SK-N-SH (cell line): ENCODE measurements around the gene EPB41L2. TPM values are rescaled to one million over a fixed set of nuclear protein-coding genes. Genes with fewer than 3 reads are reported as not detected.

ENCODE experiments used
- CTCF ChIA-PET: fragments of 300-600, 350-600 bp; formaldehyde crosslinking; extraction: SDS; loops from one replicate; lab custom pipeline; 2021; lab: Yijun Ruan, JAX
- POLR2A ChIA-PET: fragments of 350-600 bp; sonication (Branson Sonifier 250); formaldehyde crosslinking; extraction: SDS; loops from one replicate; lab custom pipeline; 2020; ENCODE audit warnings: antibody characterized with exemption, inconsistent platforms; lab: Yijun Ruan, JAX
- DNase-seq: peaks from one replicate; pipeline ENCODE4 v3.0.0; 2012
- H2AFZ ChIP-seq: fragments of 200-600 bp; sonication (generic); 2 replicates; pipeline ENCODE4 v1.8.1; 2016; ENCODE audit warnings: antibody characterized with exemption, mild to moderate bottlenecking, low read depth
- H3F3A ChIP-seq: fragments of 200-600 bp; sonication (generic); replicated peaks from 2 replicates; pipeline ENCODE3; 2016; ENCODE audit warnings: antibody characterized with exemption, mild to moderate bottlenecking; ENCODE audit not compliant: insufficient read depth
- H3K27ac ChIP-seq, 2 experiments: fragments of 200-500 bp in 1 of 2; fragments of 200-600 bp in 1 of 2; sonication (Bioruptor generic) in 1 of 2; sonication (generic), shearing (Covaris generic) in 1 of 2; 2 replicates each; pipeline versions ENCODE4 v1.5.1 to v1.6.1; 2014 to 2016; ENCODE audit warnings: low read depth in 2 of 2, inconsistent platforms in 1 of 2, low read length in 1 of 2, mild to moderate bottlenecking in 1 of 2, mixed read lengths in 1 of 2
- H3K27me3 ChIP-seq: fragments of 200-600 bp; sonication (generic), shearing (Covaris generic); 2 replicates; pipeline ENCODE4 v1.6.1; 2016; ENCODE audit warnings: mixed run types; ENCODE audit not compliant: insufficient read depth
- H3K36me3 ChIP-seq, 2 experiments: fragments of 200-500 bp in 1 of 2; fragments of 200-600 bp in 1 of 2; sonication (Bioruptor generic) in 1 of 2; sonication (generic) in 1 of 2; replicated peaks in 1 of 2; 2 replicates each; pipeline versions ENCODE3 to v1.5.1; 2014 to 2016; ENCODE audit warnings: low read length in 1 of 2, mild to moderate bottlenecking in 1 of 2; ENCODE audit not compliant: insufficient read depth in 2 of 2, control insufficient read depth in 1 of 2
- H3K4me1 ChIP-seq, 2 experiments: fragments of 200-500 bp in 1 of 2; fragments of 200-600 bp in 1 of 2; sonication (Bioruptor generic) in 1 of 2; sonication (generic), shearing (Covaris generic) in 1 of 2; 2 replicates each; pipeline versions ENCODE4 v1.5.1 to v1.6.1; 2014 to 2016; ENCODE audit warnings: low read depth in 1 of 2, low read length in 1 of 2, mixed run types in 1 of 2; ENCODE audit not compliant: insufficient read depth in 2 of 2, control insufficient read depth in 1 of 2
- H3K4me2 ChIP-seq: fragments of 200-600 bp; sonication (generic), shearing (Covaris generic); 2 replicates; pipeline ENCODE4 v1.6.1; 2017; ENCODE audit warnings: mixed run types
- H3K4me3 ChIP-seq, 2 experiments: fragments of 200-500 bp in 1 of 2; fragments of 200-600 bp in 1 of 2; sonication (Bioruptor generic) in 1 of 2; sonication (generic), shearing (Covaris generic) in 1 of 2; 2 replicates each; pipeline versions ENCODE4 v1.5.1 to v1.8.1; 2014 to 2016; ENCODE audit warnings: low read depth in 2 of 2, inconsistent platforms in 1 of 2, low read length in 1 of 2, mild to moderate bottlenecking in 1 of 2, mixed read lengths in 1 of 2, moderate library complexity in 1 of 2
- H3K79me2 ChIP-seq: fragments of 200-600 bp; sonication (generic); 2 replicates; pipeline ENCODE4 v1.8.1; 2017; ENCODE audit warnings: mild to moderate bottlenecking; ENCODE audit not compliant: insufficient read depth
- H3K9ac ChIP-seq: fragments of 200-600 bp; sonication (generic); 2 replicates; pipeline ENCODE4 v1.6.1; 2017; ENCODE audit warnings: mixed run types
- H3K9me2 ChIP-seq: fragments of 200-600 bp; sonication (generic); 2 replicates; pipeline ENCODE4 v1.6.1; 2017; ENCODE audit warnings: mixed run types
- H3K9me3 ChIP-seq: fragments of 200-600 bp; sonication (generic); 2 replicates; pipeline ENCODE4 v1.6.1; 2017; ENCODE audit warnings: mixed run types, mild to moderate bottlenecking, moderate library complexity
- H4K20me1 ChIP-seq: fragments of 200-600 bp; sonication (generic); 2 replicates; pipeline ENCODE4 v1.6.1; 2017; ENCODE audit warnings: mild to moderate bottlenecking, mixed run types; ENCODE audit not compliant: insufficient read depth
- CHD2 ChIP-seq: fragments of 150-350 bp; IDR thresholded peaks from 2 replicates; pipeline ENCODE4 v1.6.1; 2018; ENCODE audit warnings: low read length; ENCODE audit not compliant: partially characterized antibody
- GABPA ChIP-seq: IDR thresholded peaks from 2 replicates; pipeline ENCODE4 v1.4.0; 2012; ENCODE audit warnings: low read depth, mild to moderate bottlenecking
- JUND ChIP-seq: IDR thresholded peaks from 2 replicates; pipeline ENCODE4 v1.4.0; 2012
- MEF2A ChIP-seq: IDR thresholded peaks from 2 replicates; pipeline ENCODE4 v1.4.0; 2012; ENCODE audit warnings: low read depth, borderline replicate concordance
- NFIC ChIP-seq: IDR thresholded peaks from 2 replicates; pipeline ENCODE4 v1.4.0; 2012; ENCODE audit warnings: borderline replicate concordance
- RFX5 ChIP-seq: IDR thresholded peaks from 2 replicates; pipeline ENCODE4 v1.6.1; 2012; ENCODE audit warnings: mild to moderate bottlenecking, improper control_type of control experiment, low read length
- SIN3A ChIP-seq: IDR thresholded peaks from 2 replicates; pipeline ENCODE4 v1.6.1; 2012; ENCODE audit warnings: low read depth, mild to moderate bottlenecking, low read length, moderate library complexity, borderline replicate concordance
- SMC3 ChIP-seq: IDR thresholded peaks from 2 replicates; pipeline ENCODE4 v1.6.1; 2012; ENCODE audit warnings: low read depth, low read length, improper control_type of control experiment
- TAF1 ChIP-seq: IDR thresholded peaks from 2 replicates; pipeline ENCODE4 v1.6.1; 2012; ENCODE audit warnings: low read depth, mild to moderate bottlenecking, low read length, moderate library complexity, borderline replicate concordance
- WGBS: methylation state at CpG from one replicate; pipeline ENCODE4 v1.1.6; 2017; ENCODE audit warnings: low lambda C conversion rate; 5-methylcytosine and 5-hydroxymethylcytosine counted together
- polyA plus RNA-seq, 3 experiments: library from polyadenylated mRNA; depleted of rRNA; stranded (reverse); fragments of >200 nt; gene quantifications; 2 replicates each; pipeline ENCODE4 v1.2.3, GENCODE V29; 2012
- TF ChIP-seq, protein P1 (sequence below): IDR thresholded peaks from 2 replicates; pipeline ENCODE4 v1.6.1; 2012; ENCODE audit warnings: mild to moderate bottlenecking, low read depth, low read length, moderate library complexity
- TF ChIP-seq, protein P2 (sequence below): IDR thresholded peaks from 2 replicates; pipeline ENCODE4; 2012
- TF ChIP-seq, protein P3 (sequence below): IDR thresholded peaks from 2 replicates; pipeline ENCODE4 v1.4.0; 2012; ENCODE audit warnings: low read depth

EPB41L2 gene
- polyA plus RNA-seq, 1 of the 3 experiments (the other 2 are of a cell fraction): 1.4 TPM

DNA sequence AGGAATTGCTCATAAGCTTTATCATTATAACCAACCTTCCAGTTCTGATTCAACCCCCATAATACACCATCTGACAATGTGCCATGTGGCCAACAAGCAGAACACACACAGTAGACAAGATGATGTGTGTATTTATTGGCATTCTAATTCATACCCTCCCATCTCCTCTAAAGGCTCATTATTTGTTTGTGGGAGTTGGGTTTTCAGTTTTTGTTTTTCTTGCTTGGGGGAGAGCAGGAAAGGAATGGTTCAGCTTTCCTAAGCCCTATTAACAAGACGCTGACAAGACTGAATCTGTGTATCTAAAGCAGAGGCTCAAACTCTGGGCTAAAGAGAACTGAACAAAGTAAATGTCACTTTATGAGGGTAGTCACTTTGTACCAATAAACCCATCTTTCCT lies 36.8 kb downstream of the EPB41L2 start:
- Histone ChIP-seq H3K27me3 (no peaks in the 10 kb centered on the region; the same call in 1 of the 2 replicates), H4K20me1 (no peaks in the 10 kb centered on the region), H3K9ac (no peak overlapping the region), H3K9me2 (no peaks in the 10 kb centered on the region), H3K4me3 (no peak overlapping the region), H3K27ac (no peak overlapping the region), H3K4me2 (no peak overlapping the region), H3F3A (no peaks in the 10 kb centered on the region), H3K79me2 (no peaks in the 10 kb centered on the region), H2AFZ (no peak overlapping the region), H3K36me3 (no peaks in the 10 kb centered on the region)
- ChIA-PET POLR2A (no interaction called here), CTCF (no interaction called here)
- WGBS: 18% methylated on average over 1 of the region's 1 CpG
- no peak for DNase-seq
- TF ChIP-seq TAF1 (no peak), SIN3A (no peak), GABPA (no peak), NFIC (no peak), CHD2 (no peak), JUND (no peak), MEF2A (no peak)
- TF ChIP-seq, protein P1, sequence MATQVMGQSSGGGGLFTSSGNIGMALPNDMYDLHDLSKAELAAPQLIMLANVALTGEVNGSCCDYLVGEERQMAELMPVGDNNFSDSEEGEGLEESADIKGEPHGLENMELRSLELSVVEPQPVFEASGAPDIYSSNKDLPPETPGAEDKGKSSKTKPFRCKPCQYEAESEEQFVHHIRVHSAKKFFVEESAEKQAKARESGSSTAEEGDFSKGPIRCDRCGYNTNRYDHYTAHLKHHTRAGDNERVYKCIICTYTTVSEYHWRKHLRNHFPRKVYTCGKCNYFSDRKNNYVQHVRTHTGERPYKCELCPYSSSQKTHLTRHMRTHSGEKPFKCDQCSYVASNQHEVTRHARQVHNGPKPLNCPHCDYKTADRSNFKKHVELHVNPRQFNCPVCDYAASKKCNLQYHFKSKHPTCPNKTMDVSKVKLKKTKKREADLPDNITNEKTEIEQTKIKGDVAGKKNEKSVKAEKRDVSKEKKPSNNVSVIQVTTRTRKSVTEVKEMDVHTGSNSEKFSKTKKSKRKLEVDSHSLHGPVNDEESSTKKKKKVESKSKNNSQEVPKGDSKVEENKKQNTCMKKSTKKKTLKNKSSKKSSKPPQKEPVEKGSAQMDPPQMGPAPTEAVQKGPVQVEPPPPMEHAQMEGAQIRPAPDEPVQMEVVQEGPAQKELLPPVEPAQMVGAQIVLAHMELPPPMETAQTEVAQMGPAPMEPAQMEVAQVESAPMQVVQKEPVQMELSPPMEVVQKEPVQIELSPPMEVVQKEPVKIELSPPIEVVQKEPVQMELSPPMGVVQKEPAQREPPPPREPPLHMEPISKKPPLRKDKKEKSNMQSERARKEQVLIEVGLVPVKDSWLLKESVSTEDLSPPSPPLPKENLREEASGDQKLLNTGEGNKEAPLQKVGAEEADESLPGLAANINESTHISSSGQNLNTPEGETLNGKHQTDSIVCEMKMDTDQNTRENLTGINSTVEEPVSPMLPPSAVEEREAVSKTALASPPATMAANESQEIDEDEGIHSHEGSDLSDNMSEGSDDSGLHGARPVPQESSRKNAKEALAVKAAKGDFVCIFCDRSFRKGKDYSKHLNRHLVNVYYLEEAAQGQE: no peak
- TF ChIP-seq, protein P2, sequence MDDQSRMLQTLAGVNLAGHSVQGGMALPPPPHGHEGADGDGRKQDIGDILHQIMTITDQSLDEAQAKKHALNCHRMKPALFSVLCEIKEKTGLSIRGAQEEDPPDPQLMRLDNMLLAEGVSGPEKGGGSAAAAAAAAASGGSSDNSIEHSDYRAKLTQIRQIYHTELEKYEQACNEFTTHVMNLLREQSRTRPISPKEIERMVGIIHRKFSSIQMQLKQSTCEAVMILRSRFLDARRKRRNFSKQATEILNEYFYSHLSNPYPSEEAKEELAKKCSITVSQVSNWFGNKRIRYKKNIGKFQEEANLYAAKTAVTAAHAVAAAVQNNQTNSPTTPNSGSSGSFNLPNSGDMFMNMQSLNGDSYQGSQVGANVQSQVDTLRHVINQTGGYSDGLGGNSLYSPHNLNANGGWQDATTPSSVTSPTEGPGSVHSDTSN: no peak
- TF ChIP-seq, protein P3, sequence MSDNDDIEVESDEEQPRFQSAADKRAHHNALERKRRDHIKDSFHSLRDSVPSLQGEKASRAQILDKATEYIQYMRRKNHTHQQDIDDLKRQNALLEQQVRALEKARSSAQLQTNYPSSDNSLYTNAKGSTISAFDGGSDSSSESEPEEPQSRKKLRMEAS: no peak
- TF ChIP-seq, all 33 proteins: peak for 0
- H3K9me3 ChIP-seq: no peaks in the 10 kb centered on the region
- peaks cover 0 to 8% of the 10 kb centered on the region in 2 experiments; a peak in 1 of 4 replicates for H3K4me1 ChIP-seq

DNA sequence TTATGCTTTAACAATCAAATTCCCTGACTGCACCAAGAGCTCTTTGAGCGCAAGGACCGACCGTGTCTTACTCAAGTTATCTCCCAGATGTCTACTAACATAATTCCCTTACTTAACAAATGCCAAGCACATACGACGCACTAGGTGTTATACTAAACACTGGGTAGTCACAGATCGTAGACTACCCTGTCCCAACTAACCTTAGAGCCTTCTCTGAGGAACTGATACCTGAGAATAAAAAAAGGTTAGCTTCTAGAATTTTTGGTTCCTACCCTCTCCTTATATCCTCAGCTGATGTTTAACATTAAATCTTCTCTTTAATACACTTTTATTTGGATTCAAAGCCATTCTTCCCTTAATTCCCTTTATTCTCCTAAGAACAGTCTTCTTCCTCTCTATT lies 38.5 kb downstream of the EPB41L2 start:
- H3K4me2 ChIP-seq: no peak overlapping the region
- no peak overlapping the region for H2AFZ ChIP-seq
- TF ChIP-seq RFX5 (no peak), SMC3 (no peak)
- H4K20me1 ChIP-seq: no peaks in the 10 kb centered on the region
- no peaks in the 10 kb centered on the region for H3K36me3 ChIP-seq
- no peak overlapping the region for H3K4me3 ChIP-seq
- H3K9ac ChIP-seq: no peak overlapping the region
- H3K27ac ChIP-seq: no peak overlapping the region
- H3K79me2 ChIP-seq: no peaks in the 10 kb centered on the region
- 33% methylated on average over 6 of the region's 6 CpGs for WGBS
- no peak for DNase-seq
- POLR2A ChIA-PET: no interaction called here
- H3K27me3 ChIP-seq: no peaks in the 10 kb centered on the region; the same call in 1 of the 2 replicates
- H3K9me2 ChIP-seq: no peaks in the 10 kb centered on the region
- no peaks in the 10 kb centered on the region for H3K9me3 ChIP-seq
- no peaks in the 10 kb centered on the region for H3F3A ChIP-seq
- H3K4me1 ChIP-seq: peaks cover 0 to 2% of the 10 kb centered on the region in 2 experiments; a peak in 1 of 4 replicates
- CTCF ChIA-PET: no interaction called here
